Ishikawa (cell line): ENCODE data around the gene SPTSSB.

Source experiments
- CEBPB ChIP-seq: IDR thresholded peaks from 2 replicates; pipeline ENCODE4 v1.6.1; 2012
- CREB1 ChIP-seq: IDR thresholded peaks from 2 replicates; pipeline ENCODE4 v1.6.1; 2012; ENCODE audit warnings: low read depth
- EGR1 ChIP-seq: IDR thresholded peaks from 2 replicates; pipeline ENCODE4 v1.6.1; 2012
- EP300 ChIP-seq: IDR thresholded peaks from 2 replicates; pipeline ENCODE4 v1.6.1; 2012; ENCODE audit warnings: borderline replicate concordance
- FOXM1 ChIP-seq: IDR thresholded peaks from 2 replicates; pipeline ENCODE4 v1.6.1; 2012; ENCODE audit warnings: low read depth, borderline replicate concordance
- MAX ChIP-seq: IDR thresholded peaks from 2 replicates; pipeline ENCODE4 v1.6.1; 2012
- NFIC ChIP-seq: IDR thresholded peaks from 2 replicates; pipeline ENCODE4 v1.6.1; 2012
- RAD21 ChIP-seq: IDR thresholded peaks from 2 replicates; pipeline ENCODE4 v1.6.1; 2012; ENCODE audit warnings: low read depth
- REST ChIP-seq: IDR thresholded peaks from 2 replicates; pipeline ENCODE4 v1.6.1; 2012; ENCODE audit warnings: low read depth, mild to moderate bottlenecking
- TAF1 ChIP-seq: IDR thresholded peaks from 2 replicates; pipeline ENCODE4 v1.6.1; 2012; ENCODE audit warnings: low read depth, mild to moderate bottlenecking
- TCF12 ChIP-seq: IDR thresholded peaks from 2 replicates; pipeline ENCODE4 v1.6.1; 2012; ENCODE audit warnings: low read depth
- TEAD4 ChIP-seq: IDR thresholded peaks from 2 replicates; pipeline ENCODE4 v1.6.1; 2012
- USF1 ChIP-seq: IDR thresholded peaks from 2 replicates; pipeline ENCODE4 v1.6.1; 2012
- YY1 ChIP-seq: IDR thresholded peaks from 2 replicates; pipeline ENCODE4 v1.6.1; 2012; ENCODE audit warnings: low read depth
- ZBTB7A ChIP-seq: IDR thresholded peaks from 2 replicates; pipeline ENCODE4 v1.6.1; 2012; ENCODE audit warnings: low read depth

The SPTSSB gene

GRCh38 chr3:161296814-161297213, 74.5 kb downstream of the SPTSSB start:
- TF ChIP-seq RAD21 (no peak), ZBTB7A (no peak), FOXM1 (no peak), TAF1 (no peak), CEBPB (no peak), TEAD4 (no peak), NFIC (no peak), EP300 (no peak), REST (no peak), TCF12 (no peak), EGR1 (no peak), CREB1 (no peak), USF1 (no peak), MAX (no peak), YY1 (no peak)

GRCh38 chr3:161295325-161295724, 76.0 kb downstream of the SPTSSB start:
- TF ChIP-seq NFIC = peak; percentile 78
- no peak for TF ChIP-seq MAX
- TF ChIP-seq TAF1 = no peak
- no peak for TF ChIP-seq ZBTB7A
- no peak for TF ChIP-seq FOXM1
- TF ChIP-seq REST = no peak
- TF ChIP-seq CREB1 = no peak
- peak; percentile 24; the same call in 1 of the 2 replicates for TF ChIP-seq EP300
- TF ChIP-seq USF1 = no peak
- no peak for TF ChIP-seq YY1
- no peak for TF ChIP-seq RAD21
- TF ChIP-seq TCF12 = no peak
- peak; percentile 61 for TF ChIP-seq TEAD4
- no peak for TF ChIP-seq CEBPB
- no peak for TF ChIP-seq EGR1
